K562 (cell line): ENCODE data around the gene NDUFC2. TPM values are rescaled to one million over a fixed set of nuclear protein-coding genes. Genes with fewer than 3 reads are reported as not detected.

Experiments used
- CBX8 ChIP-seq: fragments of 200-600 bp; sonication (generic); IDR thresholded peaks from 2 replicates; pipeline ENCODE4 v1.6.1; 2012; ENCODE audit warnings: borderline replicate concordance, mixed run types, low read depth, mild to moderate bottlenecking, moderate library complexity, mixed read lengths, low read length, control low read depth, inconsistent platforms; ENCODE audit not compliant: poor library complexity, severe bottlenecking; ENCODE audit errors: extremely low read depth
- DDX20 ChIP-seq: fragments of 450-650 bp; IDR thresholded peaks from 2 replicates; pipeline ENCODE4 v1.6.1; 2016; ENCODE audit warnings: missing genetic modification characterization, low read depth, mild to moderate bottlenecking, missing compliant biosample characterization, moderate library complexity
- FOXK1 ChIP-seq: sonication (generic); formaldehyde crosslinking; IDR thresholded peaks from 2 replicates; pipeline ENCODE4 v1.8.0; 2022; ENCODE audit warnings: missing genetic modification reagents, mild to moderate bottlenecking, borderline replicate concordance
- KHSRP ChIP-seq: fragments of 450-650 bp; IDR thresholded peaks from 2 replicates; pipeline ENCODE4 v1.6.1; 2017
- KLF1 ChIP-seq: fragments of 450-650 bp; IDR thresholded peaks from 2 replicates; pipeline ENCODE4 v1.6.1; 2016; ENCODE audit warnings: missing genetic modification characterization, missing compliant biosample characterization
- MTA2 ChIP-seq: fragments of 450-650 bp; IDR thresholded peaks from 2 replicates; pipeline ENCODE4 v1.6.1; 2016; ENCODE audit warnings: low read depth
- NR2C2 ChIP-seq, 2 experiments: fragments of 200-800 bp in 1 of 2; sonication (Bioruptor generic) in 1 of 2; sonication (generic) in 1 of 2; formaldehyde crosslinking in 1 of 2; IDR thresholded peaks; 2 replicates each; pipeline versions ENCODE4 v1.6.1 to v1.8.0; 2016 to 2022; ENCODE audit warnings: mild to moderate bottlenecking in 1 of 2, missing compliant biosample characterization in 1 of 2, missing genetic modification characterization in 1 of 2, missing genetic modification reagents in 1 of 2
- NRF1 ChIP-seq, 2 experiments: fragments of 450-650 bp; IDR thresholded peaks in 1 of 2; conservative IDR thresholded peaks in 1 of 2; 2 replicates each; pipeline ENCODE4 v1.6.1; 2014; ENCODE audit warnings: mild to moderate bottlenecking in 2 of 2
- POLR3G ChIP-seq: IDR thresholded peaks from 2 replicates; pipeline ENCODE4 v1.6.1; 2011; ENCODE audit not compliant: insufficient read length, insufficient replicate concordance; ENCODE audit errors: extremely low read depth
- RAD51 ChIP-seq: fragments of 450-650 bp; IDR thresholded peaks from 2 replicates; pipeline ENCODE4 v1.7.1; 2016; ENCODE audit warnings: low read depth, mild to moderate bottlenecking, borderline replicate concordance
- RBM22 ChIP-seq: fragments of 200-400 bp; formaldehyde crosslinking; IDR thresholded peaks from 2 replicates; pipeline ENCODE4 v1.6.1; 2018; ENCODE audit warnings: low read length, low read depth; ENCODE audit not compliant: poor library complexity, severe bottlenecking
- SAFB2 ChIP-seq: fragments of 200-400 bp; formaldehyde crosslinking; IDR thresholded peaks from 2 replicates; pipeline ENCODE4 v1.6.1; 2018; ENCODE audit warnings: borderline replicate concordance, low read length, low read depth, moderate library complexity; ENCODE audit not compliant: severe bottlenecking
- SRSF1 ChIP-seq: fragments of 200-400 bp; formaldehyde crosslinking; IDR thresholded peaks from 2 replicates; pipeline ENCODE4 v1.6.1; 2017; ENCODE audit warnings: mild to moderate bottlenecking, low read depth, low read length, moderate library complexity
- TBP ChIP-seq: optimal IDR thresholded peaks from 2 replicates; pipeline ENCODE3; 2011; ENCODE audit warnings: low read depth, low read length, improper control_type of control experiment
- TEAD1 ChIP-seq, 2 experiments: fragments of 450-650 bp in 1 of 2; sonication (generic) in 1 of 2; formaldehyde crosslinking; IDR thresholded peaks; 2 replicates each; pipeline versions ENCODE4 v1.4.0 to v1.8.0; 2020 to 2022; ENCODE audit warnings: mild to moderate bottlenecking in 2 of 2, missing genetic modification reagents in 1 of 2
- THRAP3 ChIP-seq: fragments of 450-650 bp; IDR thresholded peaks from 2 replicates; pipeline ENCODE4 v1.6.1; 2016; ENCODE audit warnings: mild to moderate bottlenecking, inconsistent platforms, borderline replicate concordance
- ZNF174 ChIP-seq: fragments of 250-450 bp; sonication (Bioruptor Pico); IDR thresholded peaks from 2 replicates; pipeline ENCODE4 v1.4.0; 2020; ENCODE audit warnings: mild to moderate bottlenecking
- ZNF239 ChIP-seq: fragments of 250-450 bp; sonication (Bioruptor Pico); IDR thresholded peaks from 2 replicates; pipeline ENCODE4 v1.4.0; 2020; ENCODE audit warnings: mild to moderate bottlenecking
- ZNF583 ChIP-seq: fragments of 250-450 bp; sonication (Bioruptor Pico); IDR thresholded peaks from 2 replicates; pipeline ENCODE4 v1.4.0; 2020
- ZNF740 ChIP-seq, 3 experiments: fragments of 200-800 bp in 1 of 3; sonication (Bioruptor generic) in 1 of 3; sonication (generic) in 1 of 3; formaldehyde crosslinking in 1 of 3; IDR thresholded peaks; 2 replicates each; pipeline versions ENCODE4 v1.6.1 to v1.8.0; 2016 to 2022; ENCODE audit warnings: mild to moderate bottlenecking in 2 of 3, missing compliant biosample characterization in 2 of 3, missing genetic modification characterization in 2 of 3, missing genetic modification reagents in 1 of 3
- ZNF79 ChIP-seq: fragments of 250-450 bp; sonication (Bioruptor Pico); IDR thresholded peaks from 2 replicates; pipeline ENCODE4 v1.4.0; 2020; ENCODE audit warnings: low read depth, mild to moderate bottlenecking, moderate library complexity
- polyA plus RNA-seq, 8 experiments: library from polyadenylated mRNA; depleted of rRNA in 4 of 8; stranded (reverse) in 5 of 8; unstranded in 3 of 8; fragments of >200 nt; fragmentation: Nextera tagmentation in 2 of 8; fragmentation: Illumina TruSeq in 1 of 8; extraction: Ambion mirVana in 2 of 8; extraction: Trizol in 1 of 8; gene quantifications; 2 replicates each; pipeline versions ENCODE4 v1.2.1 to v1.2.3, GENCODE V29; 2011 to 2014; ENCODE audit warnings: inconsistent platforms in 1 of 8, missing spikeins in 1 of 8
- total RNA-seq, 7 experiments: library from RNA; depleted of rRNA in 6 of 7; stranded (reverse); fragments of >200 nt in 6 of 7; fragmentation: Illumina TruSeq in 2 of 7; extraction: Trizol in 2 of 7; gene quantifications; 2 replicates each; pipeline versions ENCODE4 v1.2.1 to v1.2.3, GENCODE V29; 2011 to 2021; ENCODE audit warnings: low replicate concordance in 1 of 7
- TF ChIP-seq, protein P1 (sequence below), 2 experiments: fragments of 450-650 bp in 1 of 2; sonication (generic) in 1 of 2; formaldehyde crosslinking; conservative IDR thresholded peaks; 2 replicates each; pipeline versions ENCODE4 v1.4.0 to v1.8.1; 2020 to 2022; ENCODE audit warnings: mild to moderate bottlenecking in 1 of 2, missing genetic modification reagents in 1 of 2
- TF ChIP-seq, protein P2 (sequence below): fragments of 250-450 bp; sonication (Bioruptor Pico); IDR thresholded peaks from 2 replicates; pipeline ENCODE4 v1.8.0; 2022; ENCODE audit warnings: moderate library complexity, mild to moderate bottlenecking, inconsistent platforms

The NDUFC2 gene
- total and polyA plus RNA-seq, 9 of the 15 experiments (the other 6 are each of a cell fraction or from before 2014, with no cell fraction given), result 168 to 1,119 (median 442) TPM

GRCh38 chr11:78080818-78081495 lies 1.3 kb upstream of the NDUFC2 start (continued):
- TF ChIP-seq ZNF740 (CRISPR knock-in tag; IDR thresholded peaks at IDR 0.05) (no peak), ZNF740 (tag; IDR thresholded peaks at IDR 0.05) (0 out of 4 replicates have a peak, but pooled peaks of 1 of the 2 experiments have one; percentile 6), ZNF174 (CRISPR knock-in tag) (no peak), THRAP3 (no peak), DDX20 (no peak), POLR3G (no peak), TEAD1 (CRISPR knock-in tag; IDR thresholded peaks at IDR 0.05) (peak; percentile 73 to 85; a peak in 3 of 4 replicates), KLF1 (tag) (no peak), RBM22 (no peak), SRSF1 (no peak), KHSRP (no peak), TBP (peak; percentile 26), NR2C2 (CRISPR knock-in tag; IDR thresholded peaks at IDR 0.05) (no peak), NR2C2 (tag; IDR thresholded peaks at IDR 0.05) (peak; percentile 43; the same call in 1 of the 2 replicates), FOXK1 (CRISPR knock-in tag) (no peak), ZNF79 (CRISPR knock-in tag) (no peak), RAD51 (no peak), SAFB2 (no peak), NRF1 (conservative IDR thresholded peaks at IDR 0.05 in 1 of 2, IDR thresholded peaks at IDR 0.05 in 1 of 2) (0 out of 4 replicates have a peak, but pooled peaks of 1 of the 2 experiments have one; percentile 30), ZNF239 (no peak), CBX8 (no peak), ZNF583 (CRISPR knock-in tag) (no peak), MTA2 (no peak)
- TF ChIP-seq, protein P1, sequence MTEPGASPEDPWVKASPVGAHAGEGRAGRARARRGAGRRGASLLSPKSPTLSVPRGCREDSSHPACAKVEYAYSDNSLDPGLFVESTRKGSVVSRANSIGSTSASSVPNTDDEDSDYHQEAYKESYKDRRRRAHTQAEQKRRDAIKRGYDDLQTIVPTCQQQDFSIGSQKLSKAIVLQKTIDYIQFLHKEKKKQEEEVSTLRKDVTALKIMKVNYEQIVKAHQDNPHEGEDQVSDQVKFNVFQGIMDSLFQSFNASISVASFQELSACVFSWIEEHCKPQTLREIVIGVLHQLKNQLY (CRISPR knock-in tag; conservative IDR thresholded peaks at IDR 0.05), result no peak
- TF ChIP-seq, protein P2, sequence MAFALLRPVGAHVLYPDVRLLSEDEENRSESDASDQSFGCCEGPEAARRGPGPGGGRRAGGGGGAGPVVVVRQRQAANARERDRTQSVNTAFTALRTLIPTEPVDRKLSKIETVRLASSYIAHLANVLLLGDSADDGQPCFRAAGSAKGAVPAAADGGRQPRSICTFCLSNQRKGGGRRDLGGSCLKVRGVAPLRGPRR (CRISPR knock-in tag), result no peak
